Measurements from ENCODE around the gene MSH3. TPM values are rescaled to one million over a fixed set of nuclear protein-coding genes. Genes with fewer than 3 reads are reported as not detected.

MSH3 gene
- polyA plus RNA-seq, 1 of the 3 experiments (the other 2 are of a cell fraction) = 3.5 TPM

GRCh38 chr5:80705216-80705769 is 50.8 kb downstream of the MSH3 start:
- H3F3A ChIP-seq (replicated peaks; ENCODE audit: insufficient read depth) = no peaks in the 10 kb centered on the region
- TF ChIP-seq RCOR1 (IDR thresholded peaks at IDR 0.05; ENCODE audit: low read length) (no peak), CTCF (IDR thresholded peaks at IDR 0.05) (no peak), JUND (IDR thresholded peaks at IDR 0.05) (no peak)
- ChIA-PET CTCF (interaction anchor here (0.5 to 1.5 kb wide), 3 partner anchors 460 to 1068 kb away, joined by 3 to 4 read pairs (median 3); no protein-coding TSS in a partner anchor), POLR2A (no interaction called here)
- H3K4me2 ChIP-seq = no peak overlapping the region
- no peaks in the 10 kb centered on the region for H3K9me3 ChIP-seq
- no peak overlapping the region for H3K27ac ChIP-seq (ENCODE audit: low read depth in 2 of 2, low read length in 1 of 2)
- no peak overlapping the region for H3K9ac ChIP-seq
- H4K20me1 ChIP-seq (ENCODE audit: insufficient read depth) = no peaks in the 10 kb centered on the region
- no peaks in the 10 kb centered on the region for H3K9me2 ChIP-seq
- DNase-seq = no peak
- peaks cover 3 to 12% of the 10 kb centered on the region in 2 experiments for H3K36me3 ChIP-seq (replicated peaks in 1 of 2; ENCODE audit: control insufficient read depth in 1 of 2, insufficient read depth in 2 of 2, low read length in 1 of 2)
- H3K4me3 ChIP-seq (ENCODE audit: low read depth in 2 of 2, low read length in 1 of 2) = no peak overlapping the region
- no peaks in the 10 kb centered on the region for H3K27me3 ChIP-seq (ENCODE audit: insufficient read depth)
- 89% methylated on average over 6 of the region's 6 CpGs for WGBS (ENCODE audit: low lambda C conversion rate)
- H3K4me1 ChIP-seq (ENCODE audit: control insufficient read depth in 1 of 2, insufficient read depth in 2 of 2, low read depth in 1 of 2, low read length in 1 of 2) = no peaks in the 10 kb centered on the region; a peak in 2 of 4 replicates
- H2AFZ ChIP-seq (ENCODE audit: low read depth) = no peak overlapping the region
- H3K79me2 ChIP-seq (ENCODE audit: insufficient read depth) = no peaks in the 10 kb centered on the region

- Histone ChIP-seq H3K79me2 (ENCODE audit: insufficient read depth) (no peaks in the 10 kb centered on the region), H3K9me3 (no peaks in the 10 kb centered on the region), H3K36me3 (replicated peaks in 1 of 2; ENCODE audit: control insufficient read depth in 1 of 2, insufficient read depth in 2 of 2, low read length in 1 of 2) (peaks cover 3 to 15% of the 10 kb centered on the region in 2 experiments), H3K4me2 (no peak overlapping the region), H3K9ac (no peak overlapping the region), H3K9me2 (no peaks in the 10 kb centered on the region), H3K27me3 (ENCODE audit: insufficient read depth) (no peaks in the 10 kb centered on the region), H4K20me1 (ENCODE audit: insufficient read depth) (no peaks in the 10 kb centered on the region), H3K27ac (ENCODE audit: low read depth in 2 of 2, low read length in 1 of 2) (no peak overlapping the region), H3K4me3 (ENCODE audit: low read depth in 2 of 2, low read length in 1 of 2) (no peak overlapping the region), H2AFZ (ENCODE audit: low read depth) (no peak overlapping the region), H3K4me1 (ENCODE audit: control insufficient read depth in 1 of 2, insufficient read depth in 2 of 2, low read depth in 1 of 2, low read length in 1 of 2) (no peaks in the 10 kb centered on the region; a peak in 2 of 4 replicates), H3F3A (replicated peaks; ENCODE audit: insufficient read depth) (peaks cover 2% of the 10 kb centered on the region)
- WGBS (ENCODE audit: low lambda C conversion rate) = 95% methylated on average over 4 of the region's 4 CpGs
- DNase-seq = no peak
- CTCF ChIA-PET = interaction anchor here (0.6 to 1.5 kb wide), 2 partner anchors 35 to 490 kb away, joined by 3 read pairs; no protein-coding TSS in a partner anchor
- POLR2A ChIA-PET = no interaction called here
- TF ChIP-seq EZH2phosphoT487 (IDR thresholded peaks at IDR 0.05; ENCODE audit: borderline replicate concordance, low read depth) = no peak
Measured at GRCh38 chr5:80705801-80706200, 51.3 kb downstream of the MSH3 start.

- CTCF ChIA-PET = interaction anchor here (1.1 to 1.6 kb wide), 2 partner anchors 23 to 488 kb away, joined by 3 read pairs; no protein-coding TSS in a partner anchor
- no peaks in the 10 kb centered on the region for H3K79me2 ChIP-seq (ENCODE audit: insufficient read depth)
- no peak overlapping the region for H3K4me3 ChIP-seq (ENCODE audit: low read depth in 2 of 2, low read length in 1 of 2)
- no peaks in the 10 kb centered on the region for H3K9me2 ChIP-seq
- no peak overlapping the region for H3K27ac ChIP-seq (ENCODE audit: low read depth in 2 of 2, low read length in 1 of 2)
- H3K27me3 ChIP-seq (ENCODE audit: insufficient read depth) = no peaks in the 10 kb centered on the region
- no peak overlapping the region for H3K9ac ChIP-seq
- H2AFZ ChIP-seq (ENCODE audit: low read depth) = no peak overlapping the region
- peaks cover 4% of the 10 kb centered on the region for H3F3A ChIP-seq (replicated peaks; ENCODE audit: insufficient read depth)
- POLR2A ChIA-PET = no interaction called here
- H3K4me1 ChIP-seq (ENCODE audit: control insufficient read depth in 1 of 2, insufficient read depth in 2 of 2, low read depth in 1 of 2, low read length in 1 of 2) = no peaks in the 10 kb centered on the region; a peak in 2 of 4 replicates
- no peak for DNase-seq
- no peak for TF ChIP-seq EP300 (IDR thresholded peaks at IDR 0.05; ENCODE audit: borderline replicate concordance in 1 of 2, low read depth in 1 of 2, low read length in 1 of 2)
- TF ChIP-seq SMC3 (IDR thresholded peaks at IDR 0.05; ENCODE audit: low read depth, low read length) = no peak
- no peak for TF ChIP-seq TEAD4 (IDR thresholded peaks at IDR 0.05; ENCODE audit: borderline replicate concordance, insufficient read depth)
- no peak for TF ChIP-seq RAD21 (IDR thresholded peaks at IDR 0.05; ENCODE audit: low read length)
- TF ChIP-seq EZH2phosphoT487 (IDR thresholded peaks at IDR 0.05; ENCODE audit: borderline replicate concordance, low read depth) = no peak
- no peak for TF ChIP-seq JUND (IDR thresholded peaks at IDR 0.05)
- TF ChIP-seq ZBTB33 (IDR thresholded peaks at IDR 0.05; ENCODE audit: borderline replicate concordance, low read depth) = no peak
- TF ChIP-seq ELF1 (IDR thresholded peaks at IDR 0.05) = no peak
- no peak for TF ChIP-seq USF2 (IDR thresholded peaks at IDR 0.05; ENCODE audit: borderline replicate concordance, low read depth, low read length)
- no peak for TF ChIP-seq MEF2A (IDR thresholded peaks at IDR 0.05; ENCODE audit: borderline replicate concordance, low read depth)
- no peak for TF ChIP-seq FOXM1 (IDR thresholded peaks at IDR 0.05; ENCODE audit: low read depth)
- TF ChIP-seq MXI1 (IDR thresholded peaks at IDR 0.05; ENCODE audit: low read depth, low read length) = no peak
- 83% methylated on average over 2 of the region's 2 CpGs for WGBS (ENCODE audit: low lambda C conversion rate)
- H3K9me3 ChIP-seq = no peaks in the 10 kb centered on the region
- H3K36me3 ChIP-seq (replicated peaks in 1 of 2; ENCODE audit: control insufficient read depth in 1 of 2, insufficient read depth in 2 of 2, low read length in 1 of 2) = peaks cover 3 to 15% of the 10 kb centered on the region in 2 experiments
- H3K4me2 ChIP-seq = no peak overlapping the region
- no peaks in the 10 kb centered on the region for H4K20me1 ChIP-seq (ENCODE audit: insufficient read depth)
Measured at GRCh38 chr5:80706835-80707447, 52.5 kb downstream of the MSH3 start.
